ENCODE results near the gene ZBTB46. TPM values are rescaled to one million over a fixed set of nuclear protein-coding genes. Genes with fewer than 3 reads are reported as not detected.

Gene ZBTB46
- total RNA-seq, 1 experiment from 2014 or later, result 10.7 TPM

- Histone ChIP-seq H3K9ac (ENCODE audit: low read length) (no peak overlapping the region), H3K4me2 (ENCODE audit: low read length) (peak overlapping the region; percentile 52), H3K27ac (ENCODE audit: low read depth, low read length) (peak overlapping the region; percentile 61; the same call in 1 of the 2 replicates), H3K36me3 (ENCODE audit: control insufficient read depth in 1 of 2, insufficient read depth in 2 of 2, low read length in 2 of 2) (no peaks in the 10 kb centered on the region), H2AFZ (ENCODE audit: low read depth, low read length, poor library complexity, severe bottlenecking) (no peak overlapping the region), H3K9me3 (ENCODE audit: control insufficient read depth in 1 of 2, insufficient read depth in 1 of 2, low read depth in 1 of 2, low read length in 2 of 2) (no peaks in the 10 kb centered on the region), H3K27me3 (ENCODE audit: insufficient read depth, low read length) (no peaks in the 10 kb centered on the region), H3K4me1 (ENCODE audit: control insufficient read depth in 1 of 2, insufficient read depth in 2 of 2, low read length in 2 of 2) (peaks cover 19 to 42% of the 10 kb centered on the region in 2 experiments), H4K20me1 (ENCODE audit: insufficient read depth) (no peaks in the 10 kb centered on the region), H3K79me2 (ENCODE audit: insufficient read depth, low read length) (no peaks in the 10 kb centered on the region), H3K9me2 (ENCODE audit: insufficient read depth) (no peaks in the 10 kb centered on the region), H3K4me3 (replicated peaks in 1 of 2; ENCODE audit: low read depth in 1 of 2, low read length in 2 of 2) (no peak overlapping the region)
- no peak for DNase-seq (ENCODE audit: low read depth, low spot score)
- ChIA-PET POLR2A (no interaction called here), CTCF (no interaction called here), RAD21 (ENCODE audit: low non-redundant PET in 1 of 2, low total read pairs in 2 of 2, uncharacterized antibody in 2 of 2, unreplicated experiment in 2 of 2) (no interaction called here)
- ATAC-seq, result no peak
- no TSS peak for BruUV-seq (replicated peaks)
- intact Hi-C loops (cut with micrococcal nuclease), result no loop called here
- TF ChIP-seq, protein P1, sequence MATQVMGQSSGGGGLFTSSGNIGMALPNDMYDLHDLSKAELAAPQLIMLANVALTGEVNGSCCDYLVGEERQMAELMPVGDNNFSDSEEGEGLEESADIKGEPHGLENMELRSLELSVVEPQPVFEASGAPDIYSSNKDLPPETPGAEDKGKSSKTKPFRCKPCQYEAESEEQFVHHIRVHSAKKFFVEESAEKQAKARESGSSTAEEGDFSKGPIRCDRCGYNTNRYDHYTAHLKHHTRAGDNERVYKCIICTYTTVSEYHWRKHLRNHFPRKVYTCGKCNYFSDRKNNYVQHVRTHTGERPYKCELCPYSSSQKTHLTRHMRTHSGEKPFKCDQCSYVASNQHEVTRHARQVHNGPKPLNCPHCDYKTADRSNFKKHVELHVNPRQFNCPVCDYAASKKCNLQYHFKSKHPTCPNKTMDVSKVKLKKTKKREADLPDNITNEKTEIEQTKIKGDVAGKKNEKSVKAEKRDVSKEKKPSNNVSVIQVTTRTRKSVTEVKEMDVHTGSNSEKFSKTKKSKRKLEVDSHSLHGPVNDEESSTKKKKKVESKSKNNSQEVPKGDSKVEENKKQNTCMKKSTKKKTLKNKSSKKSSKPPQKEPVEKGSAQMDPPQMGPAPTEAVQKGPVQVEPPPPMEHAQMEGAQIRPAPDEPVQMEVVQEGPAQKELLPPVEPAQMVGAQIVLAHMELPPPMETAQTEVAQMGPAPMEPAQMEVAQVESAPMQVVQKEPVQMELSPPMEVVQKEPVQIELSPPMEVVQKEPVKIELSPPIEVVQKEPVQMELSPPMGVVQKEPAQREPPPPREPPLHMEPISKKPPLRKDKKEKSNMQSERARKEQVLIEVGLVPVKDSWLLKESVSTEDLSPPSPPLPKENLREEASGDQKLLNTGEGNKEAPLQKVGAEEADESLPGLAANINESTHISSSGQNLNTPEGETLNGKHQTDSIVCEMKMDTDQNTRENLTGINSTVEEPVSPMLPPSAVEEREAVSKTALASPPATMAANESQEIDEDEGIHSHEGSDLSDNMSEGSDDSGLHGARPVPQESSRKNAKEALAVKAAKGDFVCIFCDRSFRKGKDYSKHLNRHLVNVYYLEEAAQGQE (IDR thresholded peaks at IDR 0.05; ENCODE audit: low read depth), result no peak
- TF ChIP-seq ELF1 (IDR thresholded peaks at IDR 0.05; ENCODE audit: borderline replicate concordance, low read depth) (no peak), EGR1 (IDR thresholded peaks at IDR 0.05; ENCODE audit: low read depth) (no peak)
Measured at GRCh38 chr20:63833776-63834490, 2.9 kb upstream of the ZBTB46 start.

All from HCT116 (cell line).